GM23338 (cell line): Measurements from ENCODE around the gene ZNF358. TPM values are rescaled to one million over a fixed set of nuclear protein-coding genes. Genes with fewer than 3 reads are reported as not detected.
A peak's percentile ranks its signal among the peaks of the same experiment; 100 is the strongest.

Source experiments
- ATAC-seq: fragments of 200-7000 bp; cut with Tn5 transposase; 3 replicates; pipeline ENCODE4 v1.9.1; 2020
- DNase-seq: peaks from one replicate; pipeline ENCODE4 v3.0.0-alpha.2; 2015; ENCODE audit warnings: low spot score
- H2AFZ ChIP-seq: fragments of 200-600 bp; sonication (generic); 2 replicates; pipeline ENCODE4 v1.8.0; 2016; ENCODE audit warnings: antibody characterized with exemption, mild to moderate bottlenecking, moderate library complexity
- H3F3A ChIP-seq: fragments of 200-600 bp; sonication (generic); replicated peaks from 2 replicates; pipeline ENCODE4 v1.8.0; 2017; ENCODE audit warnings: antibody characterized with exemption, mixed run types, low read depth
- H3K27ac ChIP-seq: fragments of 200-600 bp; sonication (generic); 2 replicates; pipeline ENCODE4 v1.6.1; 2016; ENCODE audit warnings: low read depth
- H3K27me3 ChIP-seq: fragments of 200-600 bp; sonication (generic); 2 replicates; pipeline ENCODE4 v1.8.0; 2016; ENCODE audit warnings: mild to moderate bottlenecking, mixed run types, moderate library complexity; ENCODE audit not compliant: insufficient read depth
- H3K36me3 ChIP-seq: fragments of 200-600 bp; sonication (generic); 2 replicates; pipeline ENCODE4 v1.8.0; 2016; ENCODE audit warnings: mild to moderate bottlenecking; ENCODE audit not compliant: insufficient read depth
- H3K4me1 ChIP-seq: fragments of 200-600 bp; sonication (generic); 2 replicates; pipeline ENCODE4 v1.8.0; 2016; ENCODE audit warnings: mild to moderate bottlenecking, moderate library complexity; ENCODE audit not compliant: insufficient read depth
- H3K4me2 ChIP-seq: fragments of 200-600 bp; sonication (generic); 2 replicates; pipeline ENCODE4 v1.7.1; 2017; ENCODE audit warnings: mixed run types
- H3K4me3 ChIP-seq: fragments of 200-600 bp; sonication (generic); 2 replicates; pipeline ENCODE4 v1.6.1; 2016; ENCODE audit warnings: mixed run types
- H3K79me2 ChIP-seq: fragments of 200-600 bp; sonication (generic); replicated peaks from 2 replicates; pipeline ENCODE4 v1.8.0; 2017; ENCODE audit warnings: mild to moderate bottlenecking; ENCODE audit not compliant: insufficient read depth
- H3K9me2 ChIP-seq: fragments of 200-600 bp; sonication (generic); 2 replicates; pipeline ENCODE4 v1.8.0; 2017; ENCODE audit not compliant: insufficient read depth
- H4K20me1 ChIP-seq: fragments of 200-600 bp; sonication (generic); replicated peaks from 2 replicates; pipeline ENCODE4 v1.8.0; 2017; ENCODE audit warnings: mild to moderate bottlenecking; ENCODE audit not compliant: insufficient read depth
- H3K27ac Mint-ChIP-seq: 2 replicates; pipeline ENCODE4 v1.8.0; 2020; ENCODE audit warnings: inconsistent platforms, mild to moderate bottlenecking, moderate library complexity, mixed read lengths
- H3K27me3 Mint-ChIP-seq: 3 replicates; pipeline ENCODE4 v1.8.0; 2022; ENCODE audit warnings: low read depth, mild to moderate bottlenecking, moderate library complexity, mixed read lengths, inconsistent platforms; ENCODE audit not compliant: insufficient read depth, poor library complexity
- H3K36me3 Mint-ChIP-seq: 3 replicates; pipeline ENCODE4 v1.8.0; 2021; ENCODE audit warnings: low read depth, mild to moderate bottlenecking, inconsistent platforms, moderate library complexity, mixed read lengths
- H3K4me1 Mint-ChIP-seq: 3 replicates; pipeline ENCODE4 v1.8.0; 2020; ENCODE audit warnings: mild to moderate bottlenecking, inconsistent platforms, mixed read lengths
- H3K4me3 Mint-ChIP-seq: 3 replicates; pipeline ENCODE4 v1.8.0; 2021; ENCODE audit warnings: moderate library complexity, mild to moderate bottlenecking, inconsistent platforms, mixed read lengths
- H3K9me3 Mint-ChIP-seq: 3 replicates; pipeline ENCODE4 v1.8.0; 2020; ENCODE audit warnings: moderate library complexity, mild to moderate bottlenecking, inconsistent platforms, mixed read lengths
- CREB1 ChIP-seq: fragments of 250-450 bp; sonication (Bioruptor Pico); IDR thresholded peaks from 2 replicates; pipeline ENCODE4 v1.5.0; 2020; ENCODE audit warnings: low read depth, mild to moderate bottlenecking, moderate library complexity
- CTCF ChIP-seq, 2 experiments: fragments of 200-600 bp in 1 of 2; sonication (generic) in 1 of 2; conservative IDR thresholded peaks; 2 replicates each; pipeline versions ENCODE4 v1.5.1 to v1.6.1; 2016 to 2017; ENCODE audit warnings: antibody characterized with exemption in 2 of 2, low read depth in 2 of 2, mild to moderate bottlenecking in 2 of 2, moderate library complexity in 1 of 2
- ETS1 ChIP-seq: IDR thresholded peaks from 2 replicates; pipeline ENCODE4 v1.6.1; 2016; ENCODE audit warnings: antibody characterized with exemption
- EZH2 ChIP-seq: fragments of 200-600 bp; sonication (generic); IDR thresholded peaks from one replicate; pipeline ENCODE4 v1.8.0; 2017; ENCODE audit warnings: antibody characterized with exemption, mild to moderate bottlenecking, low read depth; ENCODE audit not compliant: unreplicated experiment
- EZH2phosphoT487 ChIP-seq: fragments of 200-600 bp; sonication (generic); IDR thresholded peaks from one replicate; pipeline ENCODE4 v1.8.1; 2018; ENCODE audit warnings: antibody characterized with exemption; ENCODE audit not compliant: unreplicated experiment
- JUNB ChIP-seq: IDR thresholded peaks from one replicate; pipeline ENCODE4 v1.6.1; 2016; ENCODE audit warnings: antibody characterized with exemption; ENCODE audit not compliant: unreplicated experiment
- NANOG ChIP-seq: IDR thresholded peaks from 2 replicates; pipeline ENCODE4 v1.6.1; 2016; ENCODE audit warnings: antibody characterized with exemption, borderline replicate concordance
- STAT1 ChIP-seq: IDR thresholded peaks from one replicate; pipeline ENCODE4 v1.6.1; 2016; ENCODE audit warnings: antibody characterized with exemption; ENCODE audit not compliant: unreplicated experiment
- ZNF114 ChIP-seq: fragments of 250-450 bp; sonication (Bioruptor Pico); IDR thresholded peaks from 2 replicates; pipeline ENCODE4 v1.5.0; 2020; ENCODE audit warnings: mild to moderate bottlenecking, moderate library complexity
- ZNF331 ChIP-seq: fragments of 250-450 bp; sonication (Bioruptor Pico); IDR thresholded peaks from 2 replicates; pipeline ENCODE4 v1.5.0; 2020; ENCODE audit warnings: low read depth, mild to moderate bottlenecking, moderate library complexity
- polyA plus RNA-seq: library from polyadenylated mRNA; unstranded; fragments of >200 nt; fragmentation: Nextera tagmentation; extraction: Ambion mirVana; gene quantifications from 2 replicates; pipeline ENCODE4 v1.2.1, GENCODE V29; 2016
- total RNA-seq: library from RNA; depleted of rRNA; stranded (reverse); fragments of >200 nt; shearing (Covaris generic); gene quantifications from 2 replicates; pipeline ENCODE4 v1.2.3, GENCODE V29; 2014
- TF ChIP-seq, protein P1 (sequence below): fragments of 250-450 bp; sonication (Bioruptor Pico); IDR thresholded peaks from 2 replicates; pipeline ENCODE4 v1.5.0; 2020; ENCODE audit warnings: mild to moderate bottlenecking, moderate library complexity

ZNF358 gene
- total and polyA plus RNA-seq, 2 experiments from 2014 or later, result 23.8 to 52.9 TPM

DNA sequence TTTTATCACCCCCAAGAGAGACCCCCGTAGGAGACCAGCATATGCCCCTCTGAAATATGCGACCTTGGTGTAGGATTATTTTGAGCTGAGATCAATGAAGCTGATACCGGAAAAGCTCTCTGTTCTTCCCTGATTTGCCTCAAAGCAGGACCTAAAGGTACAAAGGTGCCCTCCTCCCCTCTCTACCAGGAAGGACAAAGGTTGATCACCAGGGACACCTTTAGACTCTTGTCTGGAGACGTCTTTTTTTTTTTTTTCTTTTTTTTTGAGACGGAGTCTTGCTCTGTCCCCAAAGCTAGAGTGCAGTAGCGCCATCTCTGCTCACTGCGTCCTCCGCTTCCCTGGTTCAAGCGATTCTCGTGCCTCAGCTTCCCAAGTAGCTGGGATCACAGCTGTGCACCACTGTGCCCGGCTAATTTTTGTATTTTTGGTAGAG is 26.3 kb upstream of the ZNF358 start:
- H2AFZ ChIP-seq, result peak overlapping the region; percentile 64; the same call in 1 of the 2 replicates
- no peaks in the 10 kb centered on the region for H3K27me3 ChIP-seq
- H3K9me3 Mint-ChIP-seq, result no peaks in the 10 kb centered on the region
- H3K4me2 ChIP-seq, result peak overlapping the region; percentile 95
- H3K4me3 Mint-ChIP-seq, result peak overlapping the region; percentile 57; the same call in 2 of the 3 replicates
- H3K27me3 Mint-ChIP-seq, result peaks cover 9% of the 10 kb centered on the region
- H3K79me2 ChIP-seq, result no peaks in the 10 kb centered on the region
- H3K27ac Mint-ChIP-seq, result peak overlapping the region; percentile 97
- peaks cover 7% of the 10 kb centered on the region for H3K4me1 ChIP-seq
- DNase-seq (peak; percentile 34), ATAC-seq (peak; percentile 27)
- H3K4me3 ChIP-seq, result no peak overlapping the region
- peak overlapping the region; percentile 97 for H3K27ac ChIP-seq
- H3K4me1 Mint-ChIP-seq, result peaks cover 9% of the 10 kb centered on the region
- H3K36me3 ChIP-seq, result no peaks in the 10 kb centered on the region
- H4K20me1 ChIP-seq, result no peaks in the 10 kb centered on the region
- peaks cover 5% of the 10 kb centered on the region for H3F3A ChIP-seq
- H3K36me3 Mint-ChIP-seq, result no peaks in the 10 kb centered on the region
- H3K9me2 ChIP-seq, result no peaks in the 10 kb centered on the region
- TF ChIP-seq EZH2 (no peak), JUNB (no peak), CTCF (conservative IDR thresholded peaks at IDR 0.05; ENCODE audit: low read depth in 2 of 2) (peak in 1 of 2 experiments; percentile 41; a peak in 2 of 4 replicates)

DNA sequence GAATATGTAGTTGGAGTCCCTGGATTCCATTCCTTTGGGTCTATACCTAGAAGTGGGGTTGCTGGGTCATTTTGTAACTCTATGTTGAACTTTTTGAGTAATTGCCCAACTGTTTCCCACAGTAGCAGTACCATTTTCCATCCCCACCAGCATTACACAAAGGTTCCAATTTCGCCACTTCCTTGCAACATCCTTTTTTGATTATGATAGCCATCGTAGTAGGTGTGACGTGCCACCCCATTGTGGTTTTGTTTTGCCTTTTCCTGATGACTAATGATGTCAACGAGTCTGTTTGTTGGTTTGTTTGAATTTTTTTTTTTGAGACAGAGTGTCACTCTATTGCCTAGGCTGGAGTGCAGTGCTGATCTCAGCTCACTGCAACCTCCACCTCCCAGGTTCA is 23.8 kb upstream of the ZNF358 start:
- H3K27me3 ChIP-seq, result no peaks in the 10 kb centered on the region
- H3K79me2 ChIP-seq, result no peaks in the 10 kb centered on the region
- H3K27me3 Mint-ChIP-seq, result peaks cover 7% of the 10 kb centered on the region
- H3K9me2 ChIP-seq, result no peaks in the 10 kb centered on the region
- H3K4me2 ChIP-seq, result no peak overlapping the region
- TF ChIP-seq ZNF114 (CRISPR knock-in tag), result no peak
- no peak for TF ChIP-seq EZH2phosphoT487
- TF ChIP-seq JUNB, result no peak
- TF ChIP-seq ZNF331, result no peak
- no peak for TF ChIP-seq CREB1 (CRISPR knock-in tag)
- no peak for TF ChIP-seq NANOG
- no peak for TF ChIP-seq STAT1
- TF ChIP-seq, protein P1, sequence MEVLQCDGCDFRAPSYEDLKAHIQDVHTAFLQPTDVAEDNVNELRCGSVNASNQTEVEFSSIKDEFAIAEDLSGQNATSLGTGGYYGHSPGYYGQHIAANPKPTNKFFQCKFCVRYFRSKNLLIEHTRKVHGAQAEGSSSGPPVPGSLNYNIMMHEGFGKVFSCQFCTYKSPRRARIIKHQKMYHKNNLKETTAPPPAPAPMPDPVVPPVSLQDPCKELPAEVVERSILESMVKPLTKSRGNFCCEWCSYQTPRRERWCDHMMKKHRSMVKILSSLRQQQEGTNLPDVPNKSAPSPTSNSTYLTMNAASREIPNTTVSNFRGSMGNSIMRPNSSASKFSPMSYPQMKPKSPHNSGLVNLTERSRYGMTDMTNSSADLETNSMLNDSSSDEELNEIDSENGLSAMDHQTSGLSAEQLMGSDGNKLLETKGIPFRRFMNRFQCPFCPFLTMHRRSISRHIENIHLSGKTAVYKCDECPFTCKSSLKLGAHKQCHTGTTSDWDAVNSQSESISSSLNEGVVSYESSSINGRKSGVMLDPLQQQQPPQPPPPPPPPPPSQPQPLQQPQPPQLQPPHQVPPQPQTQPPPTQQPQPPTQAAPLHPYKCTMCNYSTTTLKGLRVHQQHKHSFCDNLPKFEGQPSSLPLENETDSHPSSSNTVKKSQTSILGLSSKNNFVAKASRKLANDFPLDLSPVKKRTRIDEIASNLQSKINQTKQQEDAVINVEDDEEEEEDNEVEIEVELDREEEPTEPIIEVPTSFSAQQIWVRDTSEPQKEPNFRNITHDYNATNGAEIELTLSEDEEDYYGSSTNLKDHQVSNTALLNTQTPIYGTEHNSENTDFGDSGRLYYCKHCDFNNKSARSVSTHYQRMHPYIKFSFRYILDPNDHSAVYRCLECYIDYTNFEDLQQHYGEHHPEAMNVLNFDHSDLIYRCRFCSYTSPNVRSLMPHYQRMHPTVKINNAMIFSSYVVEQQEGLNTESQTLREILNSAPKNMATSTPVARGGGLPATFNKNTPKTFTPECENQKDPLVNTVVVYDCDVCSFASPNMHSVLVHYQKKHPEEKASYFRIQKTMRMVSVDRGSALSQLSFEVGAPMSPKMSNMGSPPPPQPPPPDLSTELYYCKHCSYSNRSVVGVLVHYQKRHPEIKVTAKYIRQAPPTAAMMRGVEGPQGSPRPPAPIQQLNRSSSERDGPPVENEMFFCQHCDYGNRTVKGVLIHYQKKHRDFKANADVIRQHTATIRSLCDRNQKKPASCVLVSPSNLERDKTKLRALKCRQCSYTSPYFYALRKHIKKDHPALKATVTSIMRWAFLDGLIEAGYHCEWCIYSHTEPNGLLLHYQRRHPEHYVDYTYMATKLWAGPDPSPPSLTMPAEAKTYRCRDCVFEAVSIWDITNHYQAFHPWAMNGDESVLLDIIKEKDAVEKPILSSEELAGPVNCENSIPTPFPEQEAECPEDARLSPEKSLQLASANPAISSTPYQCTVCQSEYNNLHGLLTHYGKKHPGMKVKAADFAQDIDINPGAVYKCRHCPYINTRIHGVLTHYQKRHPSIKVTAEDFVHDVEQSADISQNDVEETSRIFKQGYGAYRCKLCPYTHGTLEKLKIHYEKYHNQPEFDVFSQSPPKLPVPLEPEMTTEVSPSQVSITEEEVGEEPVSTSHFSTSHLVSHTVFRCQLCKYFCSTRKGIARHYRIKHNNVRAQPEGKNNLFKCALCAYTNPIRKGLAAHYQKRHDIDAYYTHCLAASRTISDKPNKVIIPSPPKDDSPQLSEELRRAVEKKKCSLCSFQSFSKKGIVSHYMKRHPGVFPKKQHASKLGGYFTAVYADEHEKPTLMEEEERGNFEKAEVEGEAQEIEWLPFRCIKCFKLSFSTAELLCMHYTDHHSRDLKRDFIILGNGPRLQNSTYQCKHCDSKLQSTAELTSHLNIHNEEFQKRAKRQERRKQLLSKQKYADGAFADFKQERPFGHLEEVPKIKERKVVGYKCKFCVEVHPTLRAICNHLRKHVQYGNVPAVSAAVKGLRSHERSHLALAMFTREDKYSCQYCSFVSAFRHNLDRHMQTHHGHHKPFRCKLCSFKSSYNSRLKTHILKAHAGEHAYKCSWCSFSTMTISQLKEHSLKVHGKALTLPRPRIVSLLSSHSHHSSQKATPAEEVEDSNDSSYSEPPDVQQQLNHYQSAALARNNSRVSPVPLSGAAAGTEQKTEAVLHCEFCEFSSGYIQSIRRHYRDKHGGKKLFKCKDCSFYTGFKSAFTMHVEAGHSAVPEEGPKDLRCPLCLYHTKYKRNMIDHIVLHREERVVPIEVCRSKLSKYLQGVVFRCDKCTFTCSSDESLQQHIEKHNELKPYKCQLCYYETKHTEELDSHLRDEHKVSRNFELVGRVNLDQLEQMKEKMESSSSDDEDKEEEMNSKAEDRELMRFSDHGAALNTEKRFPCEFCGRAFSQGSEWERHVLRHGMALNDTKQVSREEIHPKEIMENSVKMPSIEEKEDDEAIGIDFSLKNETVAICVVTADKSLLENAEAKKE (CRISPR knock-in tag), result no peak
- TF ChIP-seq ETS1, result no peak
- TF ChIP-seq CTCF (conservative IDR thresholded peaks at IDR 0.05; ENCODE audit: low read depth in 2 of 2), result no peak
- peaks cover 7% of the 10 kb centered on the region for H3K4me1 ChIP-seq
- H3F3A ChIP-seq, result peaks cover 5% of the 10 kb centered on the region
- H3K9me3 Mint-ChIP-seq, result no peaks in the 10 kb centered on the region
- peaks cover 9% of the 10 kb centered on the region for H3K4me1 Mint-ChIP-seq
- H3K36me3 ChIP-seq, result no peaks in the 10 kb centered on the region
- no peak overlapping the region for H3K4me3 Mint-ChIP-seq
- H3K27ac ChIP-seq, result no peak overlapping the region
- no peaks in the 10 kb centered on the region for H4K20me1 ChIP-seq
- no peaks in the 10 kb centered on the region for H3K36me3 Mint-ChIP-seq
- no peak overlapping the region for H2AFZ ChIP-seq
- no peak for ATAC-seq
- DNase-seq, result no peak
- no peak overlapping the region for H3K27ac Mint-ChIP-seq
- no peak overlapping the region for H3K4me3 ChIP-seq
